GM12874 (cell line): ENCODE results near the gene RNF213.

ENCODE experiments used
- CTCF ChIP-seq: IDR thresholded peaks from 2 replicates; pipeline ENCODE4 v1.5.1; 2011; ENCODE audit warnings: low read depth, mild to moderate bottlenecking, control low read depth, low read length, moderate library complexity; ENCODE audit not compliant: insufficient read depth

Gene RNF213

GRCh38 chr17:80443498-80443897, 182.8 kb downstream of the RNF213 start:
- no peak for TF ChIP-seq CTCF

GRCh38 chr17:80443916-80444643, 183.4 kb downstream of the RNF213 start:
- TF ChIP-seq CTCF: no peak

- no peak for TF ChIP-seq CTCF
Measured at GRCh38 chr17:80444644-80444979, 184.0 kb downstream of the RNF213 start.

- TF ChIP-seq CTCF: no peak
Measured at GRCh38 chr17:80445007-80445725, 184.5 kb downstream of the RNF213 start.

GRCh38 chr17:80445726-80446110, 185.1 kb downstream of the RNF213 start:
- no peak for TF ChIP-seq CTCF

GRCh38 chr17:80446645-80447405, 186.2 kb downstream of the RNF213 start:
- TF ChIP-seq CTCF: no peak

- TF ChIP-seq CTCF: no peak
Measured at GRCh38 chr17:80447790-80448189, 187.1 kb downstream of the RNF213 start.
